Right ventricle myocardium superior (tissue), 1 donor: ENCODE data around the gene CATSPER3. TPM values are rescaled to one million over a fixed set of nuclear protein-coding genes. Genes with fewer than 3 reads are reported as not detected.

ENCODE experiments used
- ATAC-seq: fragments of 200-7000 bp; cut with Tn5 transposase; one replicate; pipeline ENCODE4 v1.9.1; 2020; ENCODE audit warnings: mild to moderate bottlenecking; ENCODE audit not compliant: poor library complexity
- DNase-seq: peaks from one replicate; pipeline ENCODE4 v3.0.0-alpha.2; 2020
- intact Hi-C: fragments of 100-400 bp; cut with DNase I; formaldehyde crosslinking; loops from one replicate; pipeline ENCODE4 v1.11.2; 2022
- total RNA-seq: library from RNA; stranded (reverse); fragmentation: NEBNext Ultra II Directional; extraction: Animal tissue kit (Norgen Biotek cat#: 25700); gene quantifications from one replicate; pipeline ENCODE4 v1.2.1, GENCODE V29; 2021
- donor health status: DM: no; HTN: yes; CAD: no; lungs with severe emphysema.

The CATSPER3 gene
- total RNA-seq, 1 donor from 2014 or later: 0.32 TPM

GRCh38 chr5:135034963-135035677 is 67.4 kb downstream of the CATSPER3 start:
- no peak for DNase-seq
- intact Hi-C loops: no loop called here
- no peak for ATAC-seq

- DNase-seq (no peak), ATAC-seq (no peak)
- intact Hi-C loops: no loop called here
Measured at GRCh38 chr5:135035678-135036030, 67.9 kb downstream of the CATSPER3 start.

GRCh38 chr5:135036405-135036804 is 68.7 kb downstream of the CATSPER3 start:
- intact Hi-C loops: no loop called here
- ATAC-seq: no peak
- no peak for DNase-seq

- no peak for ATAC-seq
- no peak for DNase-seq
- intact Hi-C loops: no loop called here
Measured at GRCh38 chr5:135037519-135038204, 70.0 kb downstream of the CATSPER3 start.

- intact Hi-C loops: no loop called here
- ATAC-seq: no peak
- DNase-seq: no peak
Measured at GRCh38 chr5:135038205-135038812, 70.6 kb downstream of the CATSPER3 start.

GRCh38 chr5:135038813-135039270 is 71.1 kb downstream of the CATSPER3 start:
- intact Hi-C loops: no loop called here
- no peak for ATAC-seq
- no peak for DNase-seq

- peak; percentile 44 for ATAC-seq
- intact Hi-C loops: no loop called here
- DNase-seq: no peak
Measured at GRCh38 chr5:135039271-135040033, 71.7 kb downstream of the CATSPER3 start.

GRCh38 chr5:135040034-135040332 is 72.3 kb downstream of the CATSPER3 start:
- DNase-seq: no peak
- no peak for ATAC-seq
- intact Hi-C loops: no loop called here

GRCh38 chr5:135040333-135041144 is 72.8 kb downstream of the CATSPER3 start:
- intact Hi-C loops: no loop called here
- DNase-seq (no peak), ATAC-seq (no peak)

GRCh38 chr5:135041145-135041587 is 73.5 kb downstream of the CATSPER3 start:
- intact Hi-C loops: no loop called here
- no peak for ATAC-seq

GRCh38 chr5:135041726-135042125 is 74.0 kb downstream of the CATSPER3 start:
- no peak for DNase-seq
- ATAC-seq: no peak
- intact Hi-C loops: no loop called here

More at GRCh38 chr5:135041145-135041587, 73.5 kb downstream of the CATSPER3 start:
- DNase-seq: no peak

- DNase-seq (no peak), ATAC-seq (no peak)
Measured at GRCh38 chr5:135042595-135042994, 74.9 kb downstream of the CATSPER3 start.

GRCh38 chr5:135045488-135045887 is 77.8 kb downstream of the CATSPER3 start:
- ATAC-seq (no peak), DNase-seq (no peak)
- intact Hi-C loops: no loop called here

More at GRCh38 chr5:135042595-135042994, 74.9 kb downstream of the CATSPER3 start:
- intact Hi-C loops: no loop called here

GRCh38 chr5:135046661-135047346 is 79.1 kb downstream of the CATSPER3 start:
- intact Hi-C loops: no loop called here
- ATAC-seq (no peak), DNase-seq (no peak)

GRCh38 chr5:135047347-135047695 is 79.6 kb downstream of the CATSPER3 start:
- ATAC-seq (no peak), DNase-seq (no peak)
- intact Hi-C loops: no loop called here

GRCh38 chr5:135048286-135048685 is 80.6 kb downstream of the CATSPER3 start:
- no peak for ATAC-seq
- intact Hi-C loops: no loop called here
- DNase-seq: no peak

- intact Hi-C loops: no loop called here
- DNase-seq (no peak), ATAC-seq (no peak)
Measured at GRCh38 chr5:135048930-135049329, 81.2 kb downstream of the CATSPER3 start.

- intact Hi-C loops: loop anchor here (10.0 kb wide), 1 partner anchor 144 kb away; no protein-coding TSS in a partner anchor
- peak; percentile 40 for ATAC-seq
- DNase-seq: no peak
Measured at GRCh38 chr5:135050244-135050767, 82.6 kb downstream of the CATSPER3 start.
